GM12878 (cell line): ENCODE measurements around the gene FUBP3.

Experiments used
- EP300 ChIP-seq, 2 experiments: fragments of 150-350 bp in 1 of 2; IDR thresholded peaks; 2 replicates each; pipeline ENCODE4 v1.6.1; 2011 to 2012; ENCODE audit warnings: low read depth in 2 of 2, low read length in 2 of 2, borderline replicate concordance in 1 of 2, improper control_type of control experiment in 1 of 2, inconsistent platforms in 1 of 2; ENCODE audit not compliant: control insufficient read depth in 1 of 2
- MEF2B ChIP-seq: fragments of 450-650 bp; IDR thresholded peaks from 2 replicates; pipeline ENCODE4 v1.6.1; 2018; ENCODE audit warnings: mild to moderate bottlenecking, moderate library complexity; ENCODE audit not compliant: partially characterized antibody, poor library complexity, severe bottlenecking
- MTA2 ChIP-seq: fragments of 450-650 bp; IDR thresholded peaks from 2 replicates; pipeline ENCODE4 v1.6.1; 2016; ENCODE audit warnings: low read depth, mild to moderate bottlenecking, moderate library complexity
- RFX5 ChIP-seq: IDR thresholded peaks from 2 replicates; pipeline ENCODE4 v1.6.1; 2011; ENCODE audit warnings: low read depth, low read length, improper control_type of control experiment
- TBL1XR1 ChIP-seq: IDR thresholded peaks from 2 replicates; pipeline ENCODE4 v1.6.1; 2012; ENCODE audit warnings: low read depth, low read length, improper control_type of control experiment
- YY1 ChIP-seq: IDR thresholded peaks from 2 replicates; pipeline ENCODE4 v1.6.1; 2011; ENCODE audit warnings: low read depth, mild to moderate bottlenecking, low read length
- TF ChIP-seq, protein P1 (sequence below): fragments of 450-650 bp; IDR thresholded peaks from 2 replicates; pipeline ENCODE4 v1.6.1; 2017; ENCODE audit warnings: mild to moderate bottlenecking
- TF ChIP-seq, protein P2 (sequence below), 3 experiments: IDR thresholded peaks in 2 of 3; conservative IDR thresholded peaks in 1 of 3; 2 replicates each; pipeline ENCODE4 v1.5.1; 2011; ENCODE audit warnings: low read depth in 3 of 3, low read length in 3 of 3, mild to moderate bottlenecking in 3 of 3, control low read depth in 2 of 3, moderate library complexity in 2 of 3, inconsistent platforms in 1 of 3, mixed read lengths in 1 of 3; ENCODE audit not compliant: control insufficient read depth in 2 of 3, insufficient read depth in 1 of 3; ENCODE audit errors: extremely low read depth in 1 of 3
- TF ChIP-seq, protein P3 (sequence below): fragments of 450-650 bp; formaldehyde crosslinking; IDR thresholded peaks from 2 replicates; pipeline ENCODE4 v1.4.0; 2022; ENCODE audit warnings: mild to moderate bottlenecking, moderate library complexity
- TF ChIP-seq, protein P4 (sequence below): IDR thresholded peaks from 2 replicates; pipeline ENCODE4 v1.6.1; 2011; ENCODE audit warnings: low read depth, low read length, improper control_type of control experiment, borderline replicate concordance
- TF ChIP-seq, protein P5 (sequence below): IDR thresholded peaks from 2 replicates; pipeline ENCODE4 v1.6.1; 2012; ENCODE audit warnings: low read depth, low read length, improper control_type of control experiment

DNA sequence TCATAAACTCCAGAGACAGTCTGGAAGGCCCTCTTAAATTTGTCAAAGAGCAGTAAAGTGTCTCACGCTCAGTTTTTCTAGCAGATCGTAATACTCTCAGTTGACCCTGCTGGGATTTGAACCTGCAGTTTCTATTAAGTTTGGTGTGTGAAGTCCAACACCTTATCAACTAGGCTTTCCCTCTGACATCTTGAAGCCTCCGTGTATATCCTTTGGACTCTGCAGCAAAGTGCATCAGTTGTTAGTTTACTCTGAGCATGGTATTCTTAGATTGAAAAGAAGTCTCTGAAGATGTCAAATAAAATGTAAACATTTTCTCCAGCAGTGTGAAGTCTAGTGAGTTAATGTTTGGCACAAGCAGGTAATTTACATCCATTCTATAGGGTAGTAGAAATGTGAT lies 2.4 kb downstream of the FUBP3 start:
- TF ChIP-seq, protein P1, sequence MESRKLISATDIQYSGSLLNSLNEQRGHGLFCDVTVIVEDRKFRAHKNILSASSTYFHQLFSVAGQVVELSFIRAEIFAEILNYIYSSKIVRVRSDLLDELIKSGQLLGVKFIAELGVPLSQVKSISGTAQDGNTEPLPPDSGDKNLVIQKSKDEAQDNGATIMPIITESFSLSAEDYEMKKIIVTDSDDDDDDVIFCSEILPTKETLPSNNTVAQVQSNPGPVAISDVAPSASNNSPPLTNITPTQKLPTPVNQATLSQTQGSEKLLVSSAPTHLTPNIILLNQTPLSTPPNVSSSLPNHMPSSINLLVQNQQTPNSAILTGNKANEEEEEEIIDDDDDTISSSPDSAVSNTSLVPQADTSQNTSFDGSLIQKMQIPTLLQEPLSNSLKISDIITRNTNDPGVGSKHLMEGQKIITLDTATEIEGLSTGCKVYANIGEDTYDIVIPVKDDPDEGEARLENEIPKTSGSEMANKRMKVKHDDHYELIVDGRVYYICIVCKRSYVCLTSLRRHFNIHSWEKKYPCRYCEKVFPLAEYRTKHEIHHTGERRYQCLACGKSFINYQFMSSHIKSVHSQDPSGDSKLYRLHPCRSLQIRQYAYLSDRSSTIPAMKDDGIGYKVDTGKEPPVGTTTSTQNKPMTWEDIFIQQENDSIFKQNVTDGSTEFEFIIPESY, result no peak
- TF ChIP-seq RFX5, result no peak
- TF ChIP-seq, protein P2, sequence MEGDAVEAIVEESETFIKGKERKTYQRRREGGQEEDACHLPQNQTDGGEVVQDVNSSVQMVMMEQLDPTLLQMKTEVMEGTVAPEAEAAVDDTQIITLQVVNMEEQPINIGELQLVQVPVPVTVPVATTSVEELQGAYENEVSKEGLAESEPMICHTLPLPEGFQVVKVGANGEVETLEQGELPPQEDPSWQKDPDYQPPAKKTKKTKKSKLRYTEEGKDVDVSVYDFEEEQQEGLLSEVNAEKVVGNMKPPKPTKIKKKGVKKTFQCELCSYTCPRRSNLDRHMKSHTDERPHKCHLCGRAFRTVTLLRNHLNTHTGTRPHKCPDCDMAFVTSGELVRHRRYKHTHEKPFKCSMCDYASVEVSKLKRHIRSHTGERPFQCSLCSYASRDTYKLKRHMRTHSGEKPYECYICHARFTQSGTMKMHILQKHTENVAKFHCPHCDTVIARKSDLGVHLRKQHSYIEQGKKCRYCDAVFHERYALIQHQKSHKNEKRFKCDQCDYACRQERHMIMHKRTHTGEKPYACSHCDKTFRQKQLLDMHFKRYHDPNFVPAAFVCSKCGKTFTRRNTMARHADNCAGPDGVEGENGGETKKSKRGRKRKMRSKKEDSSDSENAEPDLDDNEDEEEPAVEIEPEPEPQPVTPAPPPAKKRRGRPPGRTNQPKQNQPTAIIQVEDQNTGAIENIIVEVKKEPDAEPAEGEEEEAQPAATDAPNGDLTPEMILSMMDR (IDR thresholded peaks at IDR 0.05 in 2 of 3, conservative IDR thresholded peaks at IDR 0.05 in 1 of 3; ENCODE audit: control insufficient read depth in 2 of 3, extremely low read depth in 1 of 3, insufficient read depth in 1 of 3, low read depth in 3 of 3, low read length in 3 of 3), result no peak
- TF ChIP-seq, protein P3, sequence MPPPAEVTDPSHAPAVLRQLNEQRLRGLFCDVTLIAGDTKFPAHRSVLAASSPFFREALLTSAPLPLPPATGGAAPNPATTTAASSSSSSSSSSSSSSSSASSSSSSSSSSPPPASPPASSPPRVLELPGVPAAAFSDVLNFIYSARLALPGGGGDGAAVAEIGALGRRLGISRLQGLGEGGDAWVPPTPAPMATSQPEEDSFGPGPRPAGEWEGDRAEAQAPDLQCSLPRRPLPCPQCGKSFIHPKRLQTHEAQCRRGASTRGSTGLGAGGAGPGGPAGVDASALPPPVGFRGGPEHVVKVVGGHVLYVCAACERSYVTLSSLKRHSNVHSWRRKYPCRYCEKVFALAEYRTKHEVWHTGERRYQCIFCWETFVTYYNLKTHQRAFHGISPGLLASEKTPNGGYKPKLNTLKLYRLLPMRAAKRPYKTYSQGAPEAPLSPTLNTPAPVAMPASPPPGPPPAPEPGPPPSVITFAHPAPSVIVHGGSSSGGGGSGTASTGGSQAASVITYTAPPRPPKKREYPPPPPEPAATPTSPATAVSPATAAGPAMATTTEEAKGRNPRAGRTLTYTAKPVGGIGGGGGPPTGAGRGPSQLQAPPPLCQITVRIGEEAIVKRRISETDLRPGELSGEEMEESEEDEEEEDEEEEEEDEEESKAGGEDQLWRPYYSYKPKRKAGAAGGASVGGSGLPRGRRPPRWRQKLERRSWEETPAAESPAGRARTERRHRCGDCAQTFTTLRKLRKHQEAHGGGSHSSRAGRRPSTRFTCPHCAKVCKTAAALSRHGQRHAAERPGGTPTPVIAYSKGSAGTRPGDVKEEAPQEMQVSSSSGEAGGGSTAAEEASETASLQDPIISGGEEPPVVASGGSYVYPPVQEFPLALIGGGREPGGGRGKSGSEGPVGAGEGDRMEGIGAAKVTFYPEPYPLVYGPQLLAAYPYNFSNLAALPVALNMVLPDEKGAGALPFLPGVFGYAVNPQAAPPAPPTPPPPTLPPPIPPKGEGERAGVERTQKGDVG (CRISPR knock-in tag), result no peak
- no peak for TF ChIP-seq MTA2
- no peak for TF ChIP-seq EP300 (IDR thresholded peaks at IDR 0.05; ENCODE audit: borderline replicate concordance in 1 of 2, control insufficient read depth in 1 of 2, low read depth in 2 of 2, low read length in 2 of 2)
- TF ChIP-seq, protein P4, sequence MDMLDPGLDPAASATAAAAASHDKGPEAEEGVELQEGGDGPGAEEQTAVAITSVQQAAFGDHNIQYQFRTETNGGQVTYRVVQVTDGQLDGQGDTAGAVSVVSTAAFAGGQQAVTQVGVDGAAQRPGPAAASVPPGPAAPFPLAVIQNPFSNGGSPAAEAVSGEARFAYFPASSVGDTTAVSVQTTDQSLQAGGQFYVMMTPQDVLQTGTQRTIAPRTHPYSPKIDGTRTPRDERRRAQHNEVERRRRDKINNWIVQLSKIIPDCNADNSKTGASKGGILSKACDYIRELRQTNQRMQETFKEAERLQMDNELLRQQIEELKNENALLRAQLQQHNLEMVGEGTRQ, result no peak
- TF ChIP-seq MEF2B, result no peak
- TF ChIP-seq TBL1XR1, result no peak
- TF ChIP-seq YY1, result no peak
- TF ChIP-seq, protein P5, sequence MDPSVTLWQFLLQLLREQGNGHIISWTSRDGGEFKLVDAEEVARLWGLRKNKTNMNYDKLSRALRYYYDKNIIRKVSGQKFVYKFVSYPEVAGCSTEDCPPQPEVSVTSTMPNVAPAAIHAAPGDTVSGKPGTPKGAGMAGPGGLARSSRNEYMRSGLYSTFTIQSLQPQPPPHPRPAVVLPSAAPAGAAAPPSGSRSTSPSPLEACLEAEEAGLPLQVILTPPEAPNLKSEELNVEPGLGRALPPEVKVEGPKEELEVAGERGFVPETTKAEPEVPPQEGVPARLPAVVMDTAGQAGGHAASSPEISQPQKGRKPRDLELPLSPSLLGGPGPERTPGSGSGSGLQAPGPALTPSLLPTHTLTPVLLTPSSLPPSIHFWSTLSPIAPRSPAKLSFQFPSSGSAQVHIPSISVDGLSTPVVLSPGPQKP, result no peak
